ENCODE data around the gene BSND.

The BSND gene

GRCh38 chr1:55049271-55049913, 50.7 kb downstream of the BSND start:
- DNase-seq: no peak

DNA sequence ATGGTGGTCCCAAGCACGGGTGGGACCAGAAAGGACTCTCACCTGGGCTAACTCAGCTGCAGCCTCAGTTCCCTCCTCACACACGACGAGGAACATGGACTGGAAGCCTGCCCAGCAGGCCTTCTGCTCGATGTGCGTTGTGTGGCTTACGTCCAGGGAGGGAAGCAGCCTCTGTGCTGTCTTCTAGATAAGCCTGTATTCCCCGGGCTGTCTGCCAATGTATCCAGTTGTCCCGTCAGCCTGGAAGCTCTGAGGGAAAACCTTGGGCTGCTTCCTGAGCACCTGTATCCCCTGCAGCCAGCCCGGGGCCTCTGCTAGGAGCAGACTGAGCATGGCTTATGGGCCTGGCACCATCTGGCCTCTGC, 51.2 kb downstream of the BSND start:
- no peak for DNase-seq

DNA sequence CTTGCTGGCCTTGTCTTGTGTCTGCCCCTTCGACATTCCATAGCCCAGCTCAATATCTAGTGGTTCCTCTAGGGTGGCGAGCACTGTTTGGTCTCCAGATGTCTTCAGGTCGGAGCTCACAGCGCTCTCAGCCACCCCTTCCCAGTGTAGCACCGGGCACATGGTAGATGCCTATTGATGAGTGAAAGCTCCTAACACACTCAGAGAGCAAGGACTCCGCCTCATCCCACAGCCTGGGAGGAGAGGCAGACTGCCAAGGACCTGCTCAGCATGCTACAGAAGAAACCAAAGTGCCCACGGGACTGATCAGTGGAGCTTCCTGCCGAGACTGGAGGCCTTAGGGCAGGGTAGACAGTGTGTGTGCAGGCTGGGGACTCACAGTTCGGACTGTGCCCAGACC, 51.5 kb downstream of the BSND start:
- no peak for DNase-seq

DNA sequence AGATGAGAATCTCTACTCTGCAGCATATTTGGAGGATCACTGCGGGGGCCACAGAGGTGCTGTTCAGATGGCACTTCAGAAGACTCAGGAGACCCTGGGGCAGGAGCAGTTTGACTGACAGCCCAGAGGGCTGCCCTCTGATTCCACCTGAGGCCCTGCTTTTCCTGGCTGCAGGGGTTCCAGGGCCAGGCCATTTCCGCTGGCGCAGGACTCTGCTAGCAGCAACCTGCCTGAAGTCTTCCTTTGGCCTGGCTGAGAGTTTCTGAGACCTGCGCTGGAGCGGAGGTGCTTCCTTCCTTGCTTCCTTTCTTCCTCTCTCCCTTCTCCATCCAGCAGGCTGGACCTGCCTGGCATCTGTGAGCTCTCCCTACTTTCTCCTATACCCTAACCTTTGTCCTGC, 52.4 kb downstream of the BSND start:
- DNase-seq: no peak

DNA sequence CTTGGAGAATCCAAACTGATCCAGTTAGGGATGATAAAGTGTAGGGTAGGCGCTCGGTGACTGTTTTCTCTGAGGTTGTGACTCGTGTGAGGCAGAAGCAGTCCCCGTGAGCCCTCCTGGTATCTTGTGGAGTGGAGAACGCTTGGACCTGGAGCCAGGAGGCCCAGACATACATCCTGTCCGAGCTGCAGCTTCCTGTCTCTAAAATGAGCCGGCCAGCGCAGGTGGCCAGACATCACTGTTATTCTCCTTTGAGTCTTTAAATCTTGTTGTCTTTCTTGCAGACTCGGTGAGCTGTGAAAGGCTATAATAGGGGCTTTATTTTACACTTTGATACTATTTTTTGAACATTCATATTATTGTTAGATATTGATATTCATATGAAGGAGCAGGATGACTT, 52.9 kb downstream of the BSND start:
- DNase-seq: no peak

DNA sequence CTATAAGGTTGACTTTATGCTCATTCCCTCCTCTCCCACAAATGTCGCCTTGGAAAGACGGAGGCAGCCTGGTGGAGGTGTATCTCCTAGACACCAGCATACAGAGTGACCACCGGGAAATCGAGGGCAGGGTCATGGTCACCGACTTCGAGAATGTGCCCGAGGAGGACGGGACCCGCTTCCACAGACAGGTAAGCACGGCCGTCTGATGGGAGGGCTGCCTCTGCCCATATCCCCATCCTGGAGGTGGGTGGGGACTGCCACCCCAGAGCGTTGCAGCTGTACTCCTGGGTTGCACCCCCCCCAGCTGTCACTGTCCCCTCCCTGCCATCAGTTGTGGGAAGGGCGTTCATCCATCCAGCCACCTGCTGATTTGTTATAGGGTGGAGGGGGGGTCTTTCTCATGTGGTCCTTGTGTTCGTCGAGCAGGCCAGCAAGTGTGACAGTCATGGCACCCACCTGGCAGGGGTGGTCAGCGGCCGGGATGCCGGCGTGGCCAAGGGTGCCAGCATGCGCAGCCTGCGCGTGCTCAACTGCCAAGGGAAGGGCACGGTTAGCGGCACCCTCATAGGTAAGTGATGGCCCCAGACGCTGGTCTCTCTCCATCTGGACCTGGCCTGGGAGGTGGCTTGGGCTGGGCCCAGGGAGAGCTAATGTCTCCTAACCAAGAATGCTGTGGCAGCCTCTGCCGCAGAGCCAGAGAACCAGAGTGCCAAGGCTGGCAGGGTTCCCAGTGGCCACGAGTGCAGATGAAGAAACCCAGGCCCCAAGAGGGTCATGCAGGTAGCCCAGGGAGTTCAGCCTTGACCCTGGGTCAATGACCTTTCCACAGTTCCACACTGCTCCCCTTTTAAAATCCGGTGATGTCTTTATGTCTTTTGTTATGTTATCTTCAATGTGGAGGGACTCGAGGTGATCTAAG, 53.7 kb downstream of the BSND start:
- DNase-seq: no peak

GRCh38 chr1:55053265-55053954, 54.7 kb downstream of the BSND start:
- DNase-seq: no peak

DNA sequence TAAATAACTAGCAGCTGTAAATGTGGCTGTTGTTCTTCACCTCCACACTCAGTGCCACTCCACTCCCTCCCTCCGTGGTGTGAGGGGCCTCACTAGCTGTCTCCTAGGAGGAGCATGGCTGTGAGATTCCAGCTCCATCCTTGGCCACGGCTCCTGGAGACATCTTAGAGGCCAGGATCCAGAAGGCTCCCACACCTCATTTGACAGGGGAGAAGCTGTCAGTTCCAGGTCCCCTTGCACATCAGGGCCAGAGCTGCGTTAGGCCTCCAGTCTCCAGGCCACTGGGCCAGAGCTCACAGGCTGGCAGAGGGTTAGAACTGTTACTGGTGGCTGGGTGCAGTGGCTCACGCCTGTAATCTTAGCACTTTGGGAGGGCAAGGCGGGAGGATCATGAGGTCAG, 55.7 kb downstream of the BSND start:
- DNase-seq: no peak

DNA sequence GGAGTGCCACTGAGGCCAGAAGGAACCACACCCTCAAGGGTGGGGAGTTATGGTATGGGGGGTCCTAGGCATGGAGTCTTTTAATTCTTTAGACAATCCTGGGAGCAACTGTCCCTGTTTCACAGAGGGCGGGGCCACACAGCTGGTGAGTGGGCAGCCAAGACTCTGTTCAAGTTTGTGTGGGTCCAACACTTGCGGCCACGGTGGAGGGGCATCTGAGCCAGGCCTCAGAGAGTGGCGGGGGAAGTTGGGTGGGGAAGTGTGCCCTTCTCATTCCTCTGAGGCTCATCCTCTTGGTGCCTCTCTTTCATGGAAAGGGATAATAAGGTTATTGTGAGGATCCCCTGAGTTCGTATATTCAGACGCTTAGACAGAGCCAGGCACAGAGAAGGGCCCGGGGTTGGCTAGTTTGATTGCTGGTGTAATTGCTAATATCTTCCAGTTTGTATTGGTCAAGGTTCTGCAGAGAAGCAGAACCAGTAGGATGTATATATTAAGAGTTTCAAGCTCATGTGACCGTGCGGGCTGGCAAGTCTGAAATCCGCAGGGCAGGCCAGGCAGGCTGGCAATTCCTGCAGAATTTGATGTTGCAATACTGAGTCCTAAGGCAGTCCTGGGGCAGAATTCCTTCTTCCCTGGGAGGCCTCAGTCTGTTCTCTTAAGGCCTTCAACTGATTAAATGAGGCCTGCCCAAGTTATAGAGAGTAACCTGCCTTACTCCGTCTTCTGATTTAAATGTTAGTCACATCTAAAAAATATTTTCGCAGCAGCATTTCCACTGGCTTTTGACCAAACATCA, 56.5 kb downstream of the BSND start:
- DNase-seq: no peak

- DNase-seq: no peak
These were observed 57.4 kb downstream of the BSND start for GRCh38 chr1:55055951-55056631.

GRCh38 chr1:55056632-55056992, 57.9 kb downstream of the BSND start:
- DNase-seq: no peak

- DNase-seq: no peak
These were observed 58.7 kb downstream of the BSND start for GRCh38 chr1:55057270-55057955.

- DNase-seq: no peak
These were observed 59.2 kb downstream of the BSND start for GRCh38 chr1:55057956-55058298.

DNA sequence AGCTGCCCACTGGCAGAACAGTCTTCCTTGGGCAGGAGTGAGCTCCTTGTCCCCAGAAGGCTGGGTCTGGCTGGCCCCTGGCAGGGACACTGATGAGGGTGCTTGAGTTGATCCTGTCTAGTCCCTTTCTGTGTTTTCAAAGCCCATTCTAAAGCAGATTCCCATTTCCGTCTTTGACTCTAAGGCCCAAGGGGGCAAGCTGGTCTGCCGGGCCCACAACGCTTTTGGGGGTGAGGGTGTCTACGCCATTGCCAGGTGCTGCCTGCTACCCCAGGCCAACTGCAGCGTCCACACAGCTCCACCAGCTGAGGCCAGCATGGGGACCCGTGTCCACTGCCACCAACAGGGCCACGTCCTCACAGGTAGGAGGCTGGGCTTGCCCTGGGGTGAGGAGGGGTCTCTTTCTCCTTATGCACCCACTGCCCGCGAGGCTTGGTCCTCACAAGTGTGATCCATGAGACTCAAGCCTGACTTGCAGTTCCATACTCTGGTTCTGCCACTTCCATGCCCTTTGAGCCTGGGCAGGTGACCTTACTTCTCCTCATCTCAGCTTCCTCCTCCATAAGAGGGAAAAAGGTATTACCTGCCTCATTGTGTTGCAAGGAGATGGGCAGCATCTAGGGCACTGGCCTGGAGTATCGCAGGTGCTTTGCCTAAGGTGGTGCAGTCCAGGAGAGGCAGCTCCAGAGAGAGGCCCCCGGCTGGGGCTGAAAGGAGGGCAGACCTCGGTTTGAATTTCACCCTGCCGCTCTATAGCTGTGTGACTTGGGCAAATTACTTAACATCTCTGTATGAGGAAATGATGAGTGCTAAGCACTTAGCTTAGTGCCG, 60.8 kb downstream of the BSND start:
- no peak for DNase-seq

DNA sequence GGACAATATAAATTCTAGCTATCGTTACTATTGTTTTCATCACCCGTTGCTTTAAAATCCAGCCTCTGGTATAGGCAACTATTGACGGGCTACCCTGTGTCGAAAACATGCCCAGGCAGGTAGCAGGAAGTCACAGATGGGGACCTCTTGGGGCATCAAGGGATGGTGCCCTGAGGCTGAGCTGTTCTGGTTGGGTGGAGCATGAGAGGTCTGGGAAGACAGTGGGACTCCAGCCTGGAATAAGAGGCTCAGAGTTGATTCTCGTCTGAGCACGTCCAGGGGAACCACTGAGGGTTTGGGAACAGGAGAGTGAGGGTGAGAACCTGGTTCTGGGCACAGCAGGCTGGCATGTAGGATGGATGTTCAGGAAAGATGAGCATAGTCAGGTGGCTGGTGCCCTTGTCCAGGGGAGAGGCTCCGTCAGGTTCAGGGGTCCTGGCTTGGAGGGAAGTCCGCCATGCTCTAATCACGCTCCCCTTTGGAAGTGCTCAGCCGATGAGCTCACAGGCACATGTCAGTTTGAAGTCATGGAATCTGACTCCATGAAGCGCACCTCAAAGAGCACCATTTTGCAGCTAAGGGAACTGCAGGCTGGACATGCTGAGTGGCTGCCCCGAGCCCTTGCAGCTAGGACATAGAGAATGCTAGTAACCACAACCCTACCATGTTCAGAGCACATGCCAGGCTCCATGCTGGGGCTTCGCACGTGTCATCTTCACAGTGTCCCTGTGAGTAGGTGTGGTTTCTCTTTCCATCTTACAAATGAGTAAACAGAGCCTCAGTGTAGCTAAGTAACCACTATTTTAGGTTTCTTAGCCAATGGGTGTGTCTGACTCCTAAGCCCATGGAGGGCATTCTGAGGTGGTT, 61.6 kb downstream of the BSND start:
- DNase-seq: no peak

DNA sequence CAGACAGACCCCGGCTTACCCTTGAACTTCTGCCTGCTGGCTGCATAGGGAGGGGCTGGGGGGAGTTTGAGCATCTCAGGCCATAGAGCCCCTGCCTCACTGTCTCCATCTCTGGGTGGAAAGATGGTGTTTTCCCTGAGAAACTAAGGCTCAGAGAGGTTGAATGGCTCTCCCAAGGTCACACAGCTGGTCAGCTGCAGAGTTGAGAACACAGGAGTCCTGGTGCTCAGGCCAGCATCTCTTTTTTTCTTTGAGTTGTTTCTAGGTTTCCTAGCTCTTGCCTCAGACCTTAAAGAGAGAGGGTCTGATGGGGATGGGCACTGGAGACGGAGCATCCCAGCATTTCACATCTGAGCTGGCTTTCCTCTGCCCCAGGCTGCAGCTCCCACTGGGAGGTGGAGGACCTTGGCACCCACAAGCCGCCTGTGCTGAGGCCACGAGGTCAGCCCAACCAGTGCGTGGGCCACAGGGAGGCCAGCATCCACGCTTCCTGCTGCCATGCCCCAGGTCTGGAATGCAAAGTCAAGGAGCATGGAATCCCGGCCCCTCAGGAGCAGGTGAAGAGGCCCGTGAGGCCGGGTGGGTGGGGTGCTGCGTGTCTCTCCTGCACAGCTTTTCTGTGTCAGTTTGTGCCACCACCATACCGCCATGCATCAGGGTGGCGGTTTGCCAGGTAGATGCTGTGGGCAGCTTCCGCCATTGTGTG, 62.4 kb downstream of the BSND start:
- DNase-seq: no peak
